ENCODE results near the gene ZFP90.
A peak's percentile ranks its signal among the peaks of the same experiment; 100 is the strongest.
"Not testable (repeated sequence)": the region's sequence is repeated elsewhere in the genome, so short reads cannot be mapped to it uniquely, and the experiment has no call there.

ZFP90 gene

DNA sequence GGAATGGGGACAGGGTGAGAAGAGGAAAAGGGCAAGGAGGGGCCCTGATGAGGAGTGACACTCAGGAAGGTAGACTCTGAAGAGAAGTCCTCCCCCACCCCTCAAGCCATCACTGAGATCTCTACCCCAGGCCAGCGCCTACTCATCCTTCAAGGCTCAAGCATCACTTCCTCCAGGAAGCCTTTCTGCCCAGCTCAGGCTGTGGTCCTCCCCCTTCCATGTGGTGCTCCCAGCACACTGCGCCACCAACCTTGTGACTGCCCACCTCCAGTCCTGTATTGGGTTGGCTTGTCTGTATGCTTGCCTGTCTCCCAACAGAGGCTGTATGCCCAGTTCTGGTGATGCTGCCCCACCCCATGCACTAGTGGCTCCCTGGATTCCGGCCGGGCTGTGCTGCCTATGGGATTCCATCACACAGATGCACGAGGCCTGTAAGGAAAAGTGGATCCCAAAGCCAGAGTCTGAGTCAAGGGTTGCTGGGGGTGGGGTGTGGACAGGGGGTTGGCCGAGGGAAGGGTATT lies 19.8 kb upstream of the ZFP90 start:
- no peak for DNase-seq

DNA sequence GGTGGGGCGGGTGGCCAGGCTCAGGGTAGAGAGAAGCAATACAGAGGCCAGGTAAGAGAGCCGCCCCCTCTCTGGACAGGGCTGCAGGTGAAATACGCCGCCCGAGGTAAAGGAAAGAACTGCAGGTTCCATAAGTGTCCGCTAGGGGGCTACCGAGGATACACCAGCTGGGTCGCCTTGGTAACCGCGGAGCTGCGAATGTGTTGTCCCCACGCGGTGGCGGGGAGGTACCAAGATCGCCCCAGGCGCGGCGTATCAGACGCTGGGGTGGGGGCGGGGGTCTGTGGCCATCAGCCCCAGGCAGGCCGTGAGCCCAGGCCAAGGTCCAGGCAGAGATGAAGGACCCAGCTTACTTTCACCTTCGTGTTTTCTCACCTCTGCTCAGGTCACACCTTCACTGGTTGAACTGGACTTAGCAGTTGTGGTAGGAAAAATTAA lies 18.4 kb upstream of the ZFP90 start:
- DNase-seq, result peak; percentile 80

DNA sequence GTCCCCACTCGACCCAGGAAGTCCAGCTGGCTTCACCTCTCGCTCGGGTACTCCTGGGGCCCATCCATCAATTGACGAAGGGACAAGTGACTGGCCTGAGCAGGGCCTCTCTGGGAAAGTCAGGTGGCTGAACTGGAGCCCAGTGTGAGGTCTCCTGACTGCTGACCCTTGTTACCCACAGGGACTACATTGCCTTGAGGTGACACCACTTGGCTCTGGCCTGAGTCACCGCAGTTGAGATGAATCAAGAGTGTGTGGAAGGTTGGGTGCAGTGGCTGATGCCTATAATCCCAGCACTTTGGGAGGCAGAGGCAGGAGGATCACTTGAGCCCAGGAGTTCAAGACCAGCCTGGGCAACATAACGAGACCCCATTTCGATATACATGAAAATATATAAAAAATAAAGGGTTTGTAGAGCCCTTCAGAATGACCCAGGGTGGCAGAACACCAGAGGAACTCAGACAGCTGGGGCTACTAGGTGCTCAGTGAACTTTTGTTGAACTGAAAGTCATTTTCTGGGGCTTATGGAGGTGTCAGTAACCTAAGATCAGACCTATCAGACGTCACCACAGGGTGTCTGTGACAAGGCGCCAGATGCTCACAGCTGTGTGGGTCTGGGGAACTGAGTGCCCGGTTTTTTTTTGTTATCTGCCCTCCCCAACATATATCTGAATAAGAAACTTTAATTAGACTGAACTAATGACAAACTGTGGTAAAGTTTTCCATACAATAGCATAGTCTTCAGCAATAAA lies 14.8 kb upstream of the ZFP90 start:
- DNase-seq, result no peak

DNA sequence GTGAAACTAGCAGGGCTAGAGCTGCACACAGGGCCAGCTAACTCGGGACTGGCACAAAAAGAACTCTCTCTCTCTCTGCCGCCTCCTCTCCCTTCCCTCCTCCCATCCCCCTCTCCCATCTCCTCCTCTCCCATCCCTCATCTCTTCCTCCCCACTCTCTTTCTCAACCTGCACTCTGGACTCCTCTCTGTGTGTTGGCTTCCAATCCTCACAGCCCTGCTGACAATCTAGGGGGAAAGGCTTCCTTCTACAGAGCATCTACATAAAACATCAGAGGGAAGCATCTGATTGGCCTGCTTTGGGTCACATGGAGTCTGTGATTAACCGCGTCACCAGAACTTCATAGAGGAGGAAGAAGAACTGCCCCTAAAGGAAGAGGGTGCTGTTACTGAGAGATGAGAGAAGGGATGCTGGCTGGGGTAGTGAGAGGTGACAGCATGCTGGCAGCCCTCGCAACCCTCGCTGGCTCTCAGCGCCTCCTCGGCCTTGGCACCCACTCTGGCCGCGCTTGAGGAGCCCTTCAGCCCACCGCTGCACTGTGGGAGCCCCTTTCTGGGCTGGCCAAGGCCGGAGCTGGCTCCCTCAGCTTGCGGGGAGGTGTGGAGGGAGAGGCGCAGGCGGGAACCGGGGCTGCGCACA lies 12.8 kb upstream of the ZFP90 start:
- no peak for DNase-seq

DNA sequence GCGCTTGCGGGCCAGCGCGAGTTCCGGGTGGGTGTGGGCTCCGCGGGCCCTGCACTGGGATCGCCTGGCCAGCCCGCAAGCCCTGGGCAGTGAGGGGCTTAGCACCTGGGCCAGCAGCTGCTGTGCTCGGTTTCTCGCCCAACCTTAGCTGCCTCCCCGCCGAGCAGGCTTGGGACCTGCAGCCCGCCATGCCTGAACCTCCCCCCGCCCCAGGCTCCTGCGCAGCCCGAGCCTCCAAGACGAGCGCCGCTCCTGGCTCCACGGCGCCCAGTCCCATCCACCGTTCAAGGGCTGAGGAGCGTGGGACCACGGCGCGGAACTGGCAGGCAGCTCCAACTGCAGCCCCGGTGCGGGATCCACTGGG lies 12.3 kb upstream of the ZFP90 start:
- DNase-seq, result no peak

- no peak for DNase-seq
Measured at GRCh38 chr16:68528233-68528632, 10.9 kb upstream of the ZFP90 start.

- DNase-seq, result peak; percentile 86
Measured at GRCh38 chr16:68528686-68529379, 10.3 kb upstream of the ZFP90 start.

GRCh38 chr16:68529608-68529930 lies 9.5 kb upstream of the ZFP90 start:
- DNase-seq, result no peak

GRCh38 chr16:68529931-68530701 lies 9.0 kb upstream of the ZFP90 start:
- peak; percentile 89 for DNase-seq

GRCh38 chr16:68533937-68534336 lies 5.2 kb upstream of the ZFP90 start:
- no peak for DNase-seq

DNA sequence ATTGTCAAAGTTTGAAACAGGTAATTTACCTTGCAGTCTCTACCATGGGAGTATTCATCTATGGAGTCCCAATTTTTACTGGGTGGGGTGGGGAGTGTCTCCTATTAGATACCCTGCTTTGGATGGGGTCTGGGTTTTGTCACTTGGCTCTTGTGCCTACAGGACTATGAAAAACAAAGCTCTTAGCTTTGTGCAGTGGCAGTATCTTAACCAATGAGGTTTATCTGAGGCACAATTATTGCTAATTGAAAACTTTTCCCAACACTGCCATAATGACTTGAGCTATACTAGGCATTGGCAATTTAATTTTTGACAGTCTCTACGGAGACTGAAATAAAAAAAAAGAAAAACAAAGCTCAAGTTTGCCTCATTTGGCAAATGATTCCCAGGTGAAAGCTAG lies 3.8 kb upstream of the ZFP90 start:
- DNase-seq, result no peak

DNA sequence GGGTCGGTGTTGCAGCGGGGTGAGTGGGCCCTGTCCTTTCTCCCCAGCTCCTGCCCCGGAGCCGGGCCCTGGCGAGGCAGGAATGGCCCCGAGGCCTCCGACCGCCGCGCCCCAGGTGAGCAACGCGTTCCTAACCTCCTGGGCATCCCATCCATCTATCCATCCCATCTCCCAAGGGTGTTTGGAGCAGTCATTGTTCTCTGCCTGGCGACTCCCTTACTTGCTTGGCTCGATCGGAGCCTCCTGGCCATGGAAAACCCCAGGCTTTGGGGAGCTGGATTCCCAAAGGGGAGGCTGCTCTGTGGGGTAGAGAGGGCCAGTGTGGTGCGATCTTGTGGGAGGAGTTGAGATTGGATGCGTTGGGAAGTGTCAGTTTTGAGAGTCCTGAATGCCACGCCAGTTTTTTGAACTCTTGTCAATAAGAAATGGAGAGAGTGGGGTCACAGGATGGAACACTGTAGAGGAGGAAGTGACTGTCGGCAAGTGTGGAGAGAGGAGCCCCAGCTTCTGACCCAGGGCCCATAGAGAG lies 684 bp downstream of the ZFP90 start:
- DNase-seq, result peak; percentile 9

DNA sequence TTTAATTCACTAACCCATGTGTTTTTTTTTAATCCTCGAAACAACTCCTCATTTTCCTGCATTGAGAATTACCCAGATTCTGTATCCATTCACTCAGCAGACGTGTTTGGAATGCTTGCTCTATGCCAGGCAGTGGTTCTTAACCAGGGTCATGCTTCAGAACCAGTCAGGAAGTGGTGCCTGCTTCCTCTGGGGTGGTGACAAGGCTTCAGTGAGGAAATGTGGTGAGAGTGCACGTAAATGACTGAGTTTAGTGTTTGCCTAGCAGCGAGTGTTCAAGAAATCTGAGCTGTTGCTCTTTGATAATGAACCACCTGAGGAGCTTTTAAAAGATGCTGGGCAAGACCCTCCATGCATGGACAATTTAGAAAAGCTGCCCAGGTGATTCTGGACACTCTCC lies 9.9 kb downstream of the ZFP90 start:
- DNase-seq, result no peak

- no peak for DNase-seq
Measured at GRCh38 chr16:68553186-68553585, 14.1 kb downstream of the ZFP90 start.

DNA sequence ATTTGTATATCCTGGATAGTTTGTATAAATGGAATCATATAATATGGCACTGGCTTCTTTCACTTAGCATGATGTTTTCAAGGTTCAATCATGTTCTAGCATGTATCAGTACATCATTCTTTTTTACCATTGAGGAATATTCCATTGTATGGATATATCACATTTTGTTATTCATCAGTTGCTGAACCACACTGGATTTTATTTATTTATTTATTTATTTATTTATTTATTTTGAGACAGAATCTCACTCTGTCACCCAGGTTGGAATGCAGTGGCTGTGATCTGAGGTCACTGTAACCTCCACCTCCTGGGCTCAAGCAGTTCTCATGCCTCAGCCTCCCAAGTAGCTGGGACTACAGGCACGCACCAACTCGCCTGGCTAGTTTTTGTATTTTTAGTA lies 21.2 kb downstream of the ZFP90 start:
- not testable (repeated sequence) for DNase-seq

DNA sequence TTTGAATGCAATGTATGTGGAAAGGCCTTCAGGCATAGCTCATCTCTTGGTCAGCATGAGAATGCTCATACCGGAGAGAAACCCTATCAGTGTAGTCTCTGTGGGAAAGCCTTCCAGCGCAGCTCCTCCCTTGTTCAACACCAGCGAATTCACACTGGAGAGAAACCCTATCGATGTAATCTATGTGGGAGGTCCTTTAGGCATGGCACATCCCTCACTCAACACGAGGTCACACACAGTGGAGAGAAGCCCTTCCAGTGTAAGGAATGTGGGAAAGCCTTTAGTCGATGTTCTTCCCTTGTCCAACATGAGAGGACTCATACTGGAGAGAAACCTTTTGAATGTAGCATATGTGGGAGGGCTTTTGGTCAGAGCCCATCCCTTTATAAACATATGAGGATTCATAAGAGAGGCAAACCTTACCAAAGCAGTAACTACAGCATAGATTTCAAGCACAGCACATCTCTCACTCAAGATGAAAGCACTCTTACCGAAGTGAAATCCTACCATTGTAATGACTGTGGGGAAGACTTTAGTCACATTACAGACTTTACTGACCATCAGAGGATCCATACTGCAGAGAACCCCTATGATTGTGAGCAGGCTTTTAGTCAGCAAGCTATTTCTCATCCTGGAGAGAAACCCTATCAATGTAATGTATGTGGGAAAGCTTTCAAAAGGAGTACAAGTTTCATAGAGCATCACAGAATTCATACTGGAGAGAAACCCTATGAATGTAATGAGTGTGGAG lies 24.7 kb downstream of the ZFP90 start:
- no peak for DNase-seq

GRCh38 chr16:68564382-68564985 lies 25.4 kb downstream of the ZFP90 start:
- DNase-seq, result no peak

GRCh38 chr16:68574479-68574878 lies 35.4 kb downstream of the ZFP90 start:
- no peak for DNase-seq

DNA sequence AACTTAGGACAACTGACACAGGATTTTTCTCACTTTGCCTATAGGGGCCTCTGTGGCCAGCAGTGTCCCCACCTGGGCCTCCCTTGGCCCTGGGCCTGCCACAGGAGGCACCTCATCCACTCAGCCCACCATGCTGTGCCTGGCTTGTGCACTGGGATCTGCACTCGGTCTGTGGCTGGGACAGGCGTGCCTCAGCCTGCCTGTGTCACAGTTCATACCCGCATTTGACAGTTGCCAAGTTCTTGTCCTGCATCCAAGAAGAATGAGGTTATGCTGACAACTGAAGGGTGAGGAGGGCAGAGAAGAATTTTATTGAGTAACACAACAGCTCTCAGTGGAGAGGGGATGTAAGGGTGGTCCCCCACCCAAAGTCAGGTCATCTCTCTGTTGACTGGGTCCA lies 36.0 kb downstream of the ZFP90 start:
- DNase-seq, result no peak

GRCh38 chr16:68577352-68577853 lies 38.3 kb downstream of the ZFP90 start:
- no peak for DNase-seq

- peak; percentile 69 for DNase-seq
Measured at GRCh38 chr16:68590201-68590994, 51.3 kb downstream of the ZFP90 start.
